Sigmoid colon (tissue), 7 donors: ENCODE results near the gene OTOP3. TPM values are rescaled to one million over a fixed set of nuclear protein-coding genes. Genes with fewer than 3 reads are reported as not detected.

Experiments
- DNase-seq: peaks from one replicate; pipeline ENCODE4 v3.0.0-alpha.2; 2019
- H3K27ac ChIP-seq, 4 donors: fragments of 200-600 bp; sonication (generic); one replicate each; pipeline ENCODE4 v1.5.1; 2016 to 2019; ENCODE audit warnings: mild to moderate bottlenecking in 1 of 4
- H3K27me3 ChIP-seq, 3 donors: fragments of 200-600 bp; sonication (generic); one replicate each; pipeline ENCODE4 v1.5.1; 2019; ENCODE audit warnings: mild to moderate bottlenecking in 1 of 3
- H3K36me3 ChIP-seq, 4 donors: fragments of 200-600 bp; sonication (generic); one replicate each; pipeline ENCODE4 v1.5.1; 2016 to 2019
- H3K4me1 ChIP-seq, 4 donors: fragments of 200-600 bp; sonication (generic); one replicate each; pipeline ENCODE4 v1.5.1; 2017 to 2019
- H3K4me3 ChIP-seq, 4 donors: fragments of 200-600 bp; sonication (generic); one replicate each; pipeline ENCODE4 v1.5.1; 2017 to 2019; ENCODE audit warnings: mild to moderate bottlenecking in 2 of 4, moderate library complexity in 1 of 4
- H3K9me3 ChIP-seq, 4 donors: fragments of 200-600 bp in 3 of 4; sonication (generic) in 3 of 4; one replicate each; pipeline versions ENCODE4 v1.5.1 to v1.6.1; 2013 to 2019
- EP300 ChIP-seq, 4 donors: sonication (generic); formaldehyde crosslinking; IDR thresholded peaks; one replicate each; pipeline ENCODE4 v1.6.1; 2017; ENCODE audit warnings: antibody characterized with exemption in 4 of 4
- POLR2A ChIP-seq, 2 donors: fragments of 450-650 bp; IDR thresholded peaks; one replicate each; pipeline ENCODE4 v1.6.1; 2016; ENCODE audit warnings: antibody characterized with exemption in 2 of 2, mild to moderate bottlenecking in 2 of 2, moderate library complexity in 2 of 2
- POLR2AphosphoS5 ChIP-seq, 4 donors: sonication (generic); formaldehyde crosslinking; IDR thresholded peaks; one replicate each; pipeline ENCODE4 v1.6.1; 2017; ENCODE audit warnings: antibody characterized with exemption in 4 of 4
- WGBS, 2 donors: extraction: QIAGEN DNeasy Blood & Tissue Kit; methylation state at CpG; one replicate each; pipeline ENCODE4 v1.1.7; 2013; 5-methylcytosine and 5-hydroxymethylcytosine counted together
- intact Hi-C: fragments of 100-400 bp; cut with DNase I; formaldehyde crosslinking; loops from one replicate; pipeline ENCODE4 v1.15.1; 2023
- polyA plus RNA-seq, 3 donors: library from polyadenylated mRNA; stranded (reverse); fragments of 200-250 nt; gene quantifications; one replicate each; pipeline ENCODE4 v1.2.3, GENCODE V29; 2013
- total RNA-seq, 4 donors: library from RNA; depleted of rRNA; stranded (reverse); fragments of >200 nt; gene quantifications; one replicate each; pipeline ENCODE4 v1.1.0, GENCODE V29; 2016
- TF ChIP-seq, protein P1 (sequence below), 4 experiments: fragments of 450-650 bp in 3 of 4; fragments of 200-600 bp in 1 of 4; IDR thresholded peaks; one replicate each; pipeline ENCODE4 v1.5.1; 2016 to 2019; ENCODE audit warnings: antibody characterized with exemption in 4 of 4, mild to moderate bottlenecking in 3 of 4, moderate library complexity in 2 of 4
- donor health status: healthy with polysubstance abuse.
- donor health status: Bipolar disorder and iron deficiency.
- donor health status: healthy.

The OTOP3 gene
- total and polyA plus RNA-seq, 7 donors = 0.28 to 1.8 (median 0.60) TPM; not detected in 4

- Histone ChIP-seq H3K36me3 (peaks cover 0 to 2% (median under 1%) of the 10 kb centered on the region in 4 donors), H3K4me3 (no peak overlapping the region), H3K9me3 (no peaks in the 10 kb centered on the region), H3K27me3 (no peaks in the 10 kb centered on the region), H3K4me1 (peaks cover 0 to 26% (median 9%) of the 10 kb centered on the region in 4 donors), H3K27ac (no peak overlapping the region)
- no peak for DNase-seq
- TF ChIP-seq POLR2A (IDR thresholded peaks at IDR 0.05) (no peak), EP300 (IDR thresholded peaks at IDR 0.05) (no peak), POLR2AphosphoS5 (IDR thresholded peaks at IDR 0.05) (no peak)
- TF ChIP-seq, protein P1, sequence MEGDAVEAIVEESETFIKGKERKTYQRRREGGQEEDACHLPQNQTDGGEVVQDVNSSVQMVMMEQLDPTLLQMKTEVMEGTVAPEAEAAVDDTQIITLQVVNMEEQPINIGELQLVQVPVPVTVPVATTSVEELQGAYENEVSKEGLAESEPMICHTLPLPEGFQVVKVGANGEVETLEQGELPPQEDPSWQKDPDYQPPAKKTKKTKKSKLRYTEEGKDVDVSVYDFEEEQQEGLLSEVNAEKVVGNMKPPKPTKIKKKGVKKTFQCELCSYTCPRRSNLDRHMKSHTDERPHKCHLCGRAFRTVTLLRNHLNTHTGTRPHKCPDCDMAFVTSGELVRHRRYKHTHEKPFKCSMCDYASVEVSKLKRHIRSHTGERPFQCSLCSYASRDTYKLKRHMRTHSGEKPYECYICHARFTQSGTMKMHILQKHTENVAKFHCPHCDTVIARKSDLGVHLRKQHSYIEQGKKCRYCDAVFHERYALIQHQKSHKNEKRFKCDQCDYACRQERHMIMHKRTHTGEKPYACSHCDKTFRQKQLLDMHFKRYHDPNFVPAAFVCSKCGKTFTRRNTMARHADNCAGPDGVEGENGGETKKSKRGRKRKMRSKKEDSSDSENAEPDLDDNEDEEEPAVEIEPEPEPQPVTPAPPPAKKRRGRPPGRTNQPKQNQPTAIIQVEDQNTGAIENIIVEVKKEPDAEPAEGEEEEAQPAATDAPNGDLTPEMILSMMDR (IDR thresholded peaks at IDR 0.05) = no peak
- 89 to 91% methylated on average over 7 of the region's 7 CpGs for WGBS, 2 donors
- intact Hi-C loops = no loop called here
Observed at GRCh38 chr17:74994440-74994839, 58.7 kb downstream of the OTOP3 start.

DNA sequence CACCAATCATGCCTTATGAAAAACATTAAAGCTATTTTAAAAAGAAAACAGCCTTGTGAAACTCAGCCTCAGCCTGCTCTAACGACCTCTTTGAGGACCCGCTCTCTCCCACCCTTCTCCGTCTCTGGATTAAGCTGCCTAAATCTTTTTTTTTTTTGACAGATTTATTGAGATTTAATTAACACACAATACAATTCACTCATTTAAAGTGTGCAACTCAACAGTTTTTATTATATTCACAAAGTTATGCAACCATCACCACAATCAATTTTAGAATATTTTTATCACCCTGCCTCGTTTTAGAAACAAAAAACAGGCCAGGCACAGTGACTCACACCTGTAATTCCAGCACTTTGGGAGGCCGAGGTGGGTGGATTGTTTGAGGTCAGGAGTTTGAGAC, 60.1 kb downstream of the OTOP3 start:
- Histone ChIP-seq H3K27me3 (no peaks in the 10 kb centered on the region), H3K27ac (no peak overlapping the region), H3K36me3 (peaks cover 0 to 10% (median 3%) of the 10 kb centered on the region in 4 donors), H3K4me1 (peaks cover 0 to 14% (median 3%) of the 10 kb centered on the region in 4 donors), H3K4me3 (no peak overlapping the region), H3K9me3 (no peaks in the 10 kb centered on the region)
- DNase-seq = no peak
- intact Hi-C loops = no loop called here
- TF ChIP-seq POLR2AphosphoS5 (IDR thresholded peaks at IDR 0.05) = no peak
- TF ChIP-seq EP300 (IDR thresholded peaks at IDR 0.05) = no peak
- TF ChIP-seq POLR2A (IDR thresholded peaks at IDR 0.05) = no peak
- TF ChIP-seq, protein P1 (IDR thresholded peaks at IDR 0.05) = no peak
- 71 to 79% methylated on average over 5 of the region's 5 CpGs for WGBS, 2 donors

DNA sequence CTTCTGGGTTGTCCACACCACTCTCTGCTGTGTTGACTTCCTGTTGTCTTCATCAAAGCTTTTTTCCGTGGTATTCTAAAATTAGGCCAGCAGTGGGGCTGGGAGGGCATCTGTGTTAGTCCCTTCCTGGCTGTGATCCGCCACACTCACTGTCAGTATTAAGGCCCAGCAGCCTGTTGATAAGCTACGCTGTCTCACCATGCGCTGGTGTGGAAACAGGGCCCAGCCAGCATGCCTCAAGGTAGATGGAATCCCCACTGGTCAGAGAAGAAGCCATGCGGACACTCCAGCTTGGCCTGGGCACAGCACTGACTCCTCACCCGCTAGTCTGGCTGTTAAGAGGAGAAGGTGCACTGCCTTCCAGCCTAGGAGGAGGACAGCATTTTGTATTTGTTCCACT, 63.1 kb downstream of the OTOP3 start:
- 80 to 92% methylated on average over 6 of the region's 6 CpGs for WGBS, 2 donors
- peaks cover 19 to 39% (median 26%) of the 10 kb centered on the region in 4 donors for H3K36me3 ChIP-seq

DNA sequence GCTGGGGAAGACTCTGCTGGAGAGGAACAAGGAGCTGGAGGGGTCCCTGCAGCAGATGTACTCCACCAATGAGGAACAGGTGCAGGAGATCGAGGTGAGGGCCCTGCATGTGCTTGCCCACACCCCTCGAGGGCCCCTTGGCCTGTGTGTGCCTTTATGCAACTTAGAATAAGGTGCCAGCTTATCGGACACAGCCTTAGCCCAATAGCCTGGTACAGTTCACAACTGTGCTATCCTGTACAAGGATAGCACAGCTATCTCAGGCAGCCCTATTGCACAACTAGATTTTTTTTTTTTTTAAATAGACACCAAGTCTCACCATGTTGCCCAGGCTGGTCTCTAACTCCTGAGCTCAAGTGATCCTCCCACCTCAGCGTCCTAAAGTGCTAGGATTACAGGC, 63.8 kb downstream of the OTOP3 start:
- no peaks in the 10 kb centered on the region for H3K27me3 ChIP-seq
- no peak overlapping the region for H3K27ac ChIP-seq
- peaks cover 19 to 47% (median 30%) of the 10 kb centered on the region in 4 donors for H3K36me3 ChIP-seq
- no peak overlapping the region for H3K4me3 ChIP-seq
- WGBS, 2 donors = 87 to 88% methylated on average over 4 of the region's 4 CpGs
- no peak for TF ChIP-seq EP300 (IDR thresholded peaks at IDR 0.05)
- no peak for TF ChIP-seq POLR2A (IDR thresholded peaks at IDR 0.05)
- TF ChIP-seq, protein P1 (IDR thresholded peaks at IDR 0.05) = no peak
- TF ChIP-seq POLR2AphosphoS5 (IDR thresholded peaks at IDR 0.05) = no peak
- DNase-seq = no peak
- H3K9me3 ChIP-seq = no peaks in the 10 kb centered on the region
- H3K4me1 ChIP-seq = no peaks in the 10 kb centered on the region
- intact Hi-C loops = no loop called here

More for the DNA sequence above, 63.1 kb downstream of the OTOP3 start:
- H3K4me1 ChIP-seq = peaks cover 0 to 1% (median 0%) of the 10 kb centered on the region in 4 donors
- no peaks in the 10 kb centered on the region for H3K9me3 ChIP-seq
- no peak overlapping the region for H3K4me3 ChIP-seq
- TF ChIP-seq, protein P1 (IDR thresholded peaks at IDR 0.05) = no peak
- TF ChIP-seq POLR2AphosphoS5 (IDR thresholded peaks at IDR 0.05) (no peak), EP300 (IDR thresholded peaks at IDR 0.05) (no peak), POLR2A (IDR thresholded peaks at IDR 0.05) (no peak)
- no peak for DNase-seq
- intact Hi-C loops = no loop called here
- no peaks in the 10 kb centered on the region for H3K27me3 ChIP-seq
- no peak overlapping the region for H3K27ac ChIP-seq

Other genes with a start within 250 kb of the OTOP3 start
- gene CD300LF, start 223.0 kb upstream of the OTOP3 start, total RNA-seq = under 1 TPM in 1 of 4 donors, not detected in 3; 0.27 TPM
- 1 to 10 TPM; 1.8 to 8.3 (median 4.8) TPM for gene CD300LF, start 223.0 kb upstream of the OTOP3 start, polyA plus RNA-seq
- gene RAB37, start 198.6 kb upstream of the OTOP3 start, total RNA-seq = 1 to 10 TPM in 3 of 4 donors, under 1 TPM in 1; 0.54 to 4.1 (median 1.4) TPM
- 10 to 100 TPM; 15.2 to 28.8 (median 16.9) TPM for gene RAB37, start 198.6 kb upstream of the OTOP3 start, polyA plus RNA-seq
- 10 to 100 TPM in 1 of 4 donors, 1 to 10 TPM in 3; 6.6 to 12.5 (median 7.3) TPM for gene NHERF1, start 187.3 kb upstream of the OTOP3 start, total RNA-seq
- 100 to 1,000 TPM; 122 to 420 (median 194) TPM for gene NHERF1, start 187.3 kb upstream of the OTOP3 start, polyA plus RNA-seq
- 10 to 100 TPM; 14.3 to 29.9 (median 21.7) TPM for gene NAT9, start 159.6 kb upstream of the OTOP3 start, total RNA-seq
- 10 to 100 TPM; 11.3 to 36.4 (median 14.4) TPM for gene NAT9, start 159.6 kb upstream of the OTOP3 start, polyA plus RNA-seq
- gene GRIN2C, start 76.0 kb upstream of the OTOP3 start, total RNA-seq = under 1 TPM in 1 of 4 donors, not detected in 3; 0.49 TPM
- gene GRIN2C, start 76.0 kb upstream of the OTOP3 start, polyA plus RNA-seq = under 1 TPM in 1 of 3 donors, not detected in 2; 0.22 TPM
- gene FDXR, start 62.9 kb upstream of the OTOP3 start, total RNA-seq = 1 to 10 TPM; 3.0 to 8.6 (median 7.1) TPM
- 10 to 100 TPM; 10.8 to 26.9 (median 14.6) TPM for gene FDXR, start 62.9 kb upstream of the OTOP3 start, polyA plus RNA-seq
- not detected for gene FADS6, start 42.3 kb upstream of the OTOP3 start, total RNA-seq
- 1 to 10 TPM in 2 of 3 donors, under 1 TPM in 1; 0.06 to 1.8 (median 1.6) TPM for gene FADS6, start 42.3 kb upstream of the OTOP3 start, polyA plus RNA-seq
- gene USH1G, start 12.6 kb upstream of the OTOP3 start, total RNA-seq = not detected
- gene USH1G, start 12.6 kb upstream of the OTOP3 start, polyA plus RNA-seq = under 1 TPM in 1 of 3 donors, not detected in 2; 0.09 TPM
- gene OTOP2, start 11.6 kb upstream of the OTOP3 start, total RNA-seq = under 1 TPM in 2 of 4 donors, not detected in 2; 0.36 to 0.55 TPM
- gene OTOP2, start 11.6 kb upstream of the OTOP3 start, polyA plus RNA-seq = 10 to 100 TPM in 1 of 3 donors, 1 to 10 TPM in 2; 4.8 to 21.0 (median 9.5) TPM
- gene HID1, start 36.9 kb downstream of the OTOP3 start, total RNA-seq = 10 to 100 TPM in 1 of 4 donors, 1 to 10 TPM in 3; 7.1 to 21.6 (median 8.3) TPM
- 10 to 100 TPM; 23.4 to 34.8 (median 33.8) TPM for gene HID1, start 36.9 kb downstream of the OTOP3 start, polyA plus RNA-seq
- 10 to 100 TPM in 3 of 4 donors, 1 to 10 TPM in 1; 9.3 to 16.9 (median 10.3) TPM for gene CDR2L, start 51.7 kb downstream of the OTOP3 start, total RNA-seq
- 1 to 10 TPM; 2.4 to 3.7 (median 3.0) TPM for gene CDR2L, start 51.7 kb downstream of the OTOP3 start, polyA plus RNA-seq
- gene MRPL58, start 76.8 kb downstream of the OTOP3 start, total RNA-seq = 100 to 1,000 TPM in 1 of 4 donors, 10 to 100 TPM in 3; 46.3 to 104 (median 62.5) TPM
- 10 to 100 TPM; 36.6 to 56.9 (median 53.0) TPM for gene MRPL58, start 76.8 kb downstream of the OTOP3 start, polyA plus RNA-seq
- gene ATP5PD, start 111.1 kb downstream of the OTOP3 start, total RNA-seq = 100 to 1,000 TPM; 303 to 480 (median 367) TPM
- 100 to 1,000 TPM; 481 to 726 (median 592) TPM for gene ATP5PD, start 111.1 kb downstream of the OTOP3 start, polyA plus RNA-seq
- 10 to 100 TPM; 19.6 to 25.5 (median 21.8) TPM for gene KCTD2, start 111.3 kb downstream of the OTOP3 start, total RNA-seq
- 10 to 100 TPM; 12.5 to 24.0 (median 13.8) TPM for gene KCTD2, start 111.3 kb downstream of the OTOP3 start, polyA plus RNA-seq
- gene SLC16A5, start 152.1 kb downstream of the OTOP3 start, total RNA-seq = 10 to 100 TPM in 1 of 4 donors, 1 to 10 TPM in 3; 2.6 to 15.0 (median 6.4) TPM
- 10 to 100 TPM in 2 of 3 donors, 1 to 10 TPM in 1; 6.6 to 31.1 (median 13.4) TPM for gene SLC16A5, start 152.1 kb downstream of the OTOP3 start, polyA plus RNA-seq
- 1 to 10 TPM; 3.2 to 7.8 (median 4.3) TPM for gene ARMC7, start 174.1 kb downstream of the OTOP3 start, total RNA-seq
- gene ARMC7, start 174.1 kb downstream of the OTOP3 start, polyA plus RNA-seq = 10 to 100 TPM; 15.0 to 18.9 (median 16.6) TPM
- gene NT5C, start 195.8 kb downstream of the OTOP3 start, total RNA-seq = 100 to 1,000 TPM in 1 of 4 donors, 10 to 100 TPM in 3; 60.7 to 109 (median 82.4) TPM
- 100 to 1,000 TPM; 102 to 116 (median 110) TPM for gene NT5C, start 195.8 kb downstream of the OTOP3 start, polyA plus RNA-seq
- gene JPT1, start 218.6 kb downstream of the OTOP3 start, total RNA-seq = 10 to 100 TPM; 17.5 to 19.1 (median 18.8) TPM
- gene JPT1, start 218.6 kb downstream of the OTOP3 start, polyA plus RNA-seq = 100 to 1,000 TPM; 361 to 627 (median 471) TPM
- 100 to 1,000 TPM in 1 of 4 donors, 10 to 100 TPM in 3; 63.0 to 109 (median 87.1) TPM for gene SUMO2, start 247.1 kb downstream of the OTOP3 start, total RNA-seq
- 100 to 1,000 TPM in 2 of 3 donors, 10 to 100 TPM in 1; 69.9 to 130 (median 117) TPM for gene SUMO2, start 247.1 kb downstream of the OTOP3 start, polyA plus RNA-seq